Psoas muscle (tissue), 8 donors: ENCODE measurements around the gene USP20. TPM values are rescaled to one million over a fixed set of nuclear protein-coding genes. Genes with fewer than 3 reads are reported as not detected.

Source experiments
- ATAC-seq, 4 donors: fragments of 200-7000 bp; cut with Tn5 transposase; one replicate each; pipeline ENCODE4 v1.9.1; 2020; ENCODE audit warnings: moderate library complexity in 3 of 4, mild to moderate bottlenecking in 2 of 4
- DNase-seq, 2 donors: peaks; one replicate each; pipeline ENCODE4 v3.0.0-alpha.2; 2020
- H3K27ac ChIP-seq: fragments of 200-600 bp; one replicate; pipeline ENCODE4 v1.8.0; 2022
- H3K27me3 ChIP-seq, 3 donors: fragments of 200-600 bp in 1 of 3; one replicate each; pipeline versions ENCODE4 v1.6.1 to v1.8.0; 2013 to 2022; ENCODE audit warnings: low read length in 2 of 3, mild to moderate bottlenecking in 2 of 3, moderate library complexity in 1 of 3; ENCODE audit not compliant: insufficient read depth in 3 of 3
- H3K36me3 ChIP-seq, 2 donors: fragments of 200-600 bp in 1 of 2; one replicate each; pipeline versions ENCODE4 v1.6.1 to v1.8.0; 2013 to 2022; ENCODE audit warnings: low read depth in 1 of 2, mild to moderate bottlenecking in 1 of 2, moderate library complexity in 1 of 2; ENCODE audit not compliant: insufficient read depth in 1 of 2
- H3K4me1 ChIP-seq: fragments of 200-600 bp; one replicate; pipeline ENCODE4 v1.8.0; 2022
- H3K4me3 ChIP-seq: fragments of 200-600 bp; one replicate; pipeline ENCODE4 v1.8.0; 2022; ENCODE audit warnings: mild to moderate bottlenecking
- H3K9me3 ChIP-seq: fragments of 200-600 bp; one replicate; pipeline ENCODE4 v1.8.0; 2022
- WGBS, 3 donors: extraction: QIAGEN DNeasy Blood & Tissue Kit; methylation state at CpG; one replicate each; pipeline versions ENCODE4 v1.1.6 to v1.1.7; 2013; 5-methylcytosine and 5-hydroxymethylcytosine counted together
- intact Hi-C, 2 donors: fragments of 100-400 bp; cut with DNase I; formaldehyde crosslinking; loops; one replicate each; pipeline versions ENCODE4 v1.11.0 to v1.14.2; 2022
- polyA plus RNA-seq, 3 donors: library from polyadenylated mRNA; stranded (reverse); fragments of 200-250 nt; gene quantifications; one replicate each; pipeline ENCODE4 v1.2.3, GENCODE V29; 2013
- total RNA-seq, 4 donors: library from RNA; stranded (reverse); fragmentation: NEBNext Ultra II Directional in 2 of 4; extraction: Animal tissue kit (Norgen Biotek cat#: 25700) in 2 of 4; gene quantifications; one replicate each; pipeline versions ENCODE4 v1.2.1 to v1.2.4, GENCODE V29; 2021 to 2023
- TF ChIP-seq, protein P1 (sequence below): fragments of 200-600 bp; IDR thresholded peaks from one replicate; pipeline ENCODE4 v1.8.0; 2022; ENCODE audit warnings: antibody characterized with exemption
- donor health status: healthy with polysubstance abuse.
- donor health status: DM: no; HTN: no; CAD: no; lungs with moderate emphysema.
- donor health status: Bipolar disorder and iron deficiency.
- donor health status: healthy.
- donor health status: DM: yes; HTN: yes; CAD: no.
- donor health status: DM: no; HTN: no; CAD: no.
- donor health status: DM: no; HTN: no; CAD: no.
- donor health status: DM: yes; HTN: yes; CAD: no.

The USP20 gene
- total and polyA plus RNA-seq, 7 donors = 9.5 to 18.4 (median 15.2) TPM

DNA sequence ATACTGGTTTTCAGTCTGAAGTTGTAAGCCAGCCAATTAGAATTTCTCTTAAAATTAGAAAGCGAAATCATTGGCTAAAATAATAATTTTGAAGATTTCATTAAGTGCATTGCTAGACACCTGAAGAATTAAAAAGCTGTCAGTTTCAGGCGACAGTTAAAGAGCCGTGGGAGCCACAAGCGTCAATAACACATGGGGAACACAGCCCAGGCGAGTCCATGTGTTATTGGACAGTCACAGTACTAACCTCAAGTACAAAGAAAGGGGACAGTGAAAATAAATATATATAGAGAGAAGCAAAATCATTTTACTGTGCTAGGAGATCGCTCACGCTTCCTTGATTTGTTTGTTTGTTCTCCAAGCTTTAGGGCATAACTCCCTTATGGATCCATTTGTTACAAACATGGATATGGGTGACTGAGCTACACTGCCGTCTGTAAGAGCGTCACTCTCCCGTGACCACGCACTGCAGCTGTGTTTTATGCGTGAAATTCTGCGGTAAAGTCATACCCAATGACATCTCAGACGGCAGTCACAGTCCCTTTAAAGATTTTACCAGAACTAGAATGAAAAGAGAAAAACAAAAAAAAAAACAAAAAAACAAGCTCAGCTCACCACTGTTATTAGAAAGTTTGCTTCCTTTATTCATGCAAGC lies 83.2 kb downstream of the USP20 start:
- TF ChIP-seq, protein P1, sequence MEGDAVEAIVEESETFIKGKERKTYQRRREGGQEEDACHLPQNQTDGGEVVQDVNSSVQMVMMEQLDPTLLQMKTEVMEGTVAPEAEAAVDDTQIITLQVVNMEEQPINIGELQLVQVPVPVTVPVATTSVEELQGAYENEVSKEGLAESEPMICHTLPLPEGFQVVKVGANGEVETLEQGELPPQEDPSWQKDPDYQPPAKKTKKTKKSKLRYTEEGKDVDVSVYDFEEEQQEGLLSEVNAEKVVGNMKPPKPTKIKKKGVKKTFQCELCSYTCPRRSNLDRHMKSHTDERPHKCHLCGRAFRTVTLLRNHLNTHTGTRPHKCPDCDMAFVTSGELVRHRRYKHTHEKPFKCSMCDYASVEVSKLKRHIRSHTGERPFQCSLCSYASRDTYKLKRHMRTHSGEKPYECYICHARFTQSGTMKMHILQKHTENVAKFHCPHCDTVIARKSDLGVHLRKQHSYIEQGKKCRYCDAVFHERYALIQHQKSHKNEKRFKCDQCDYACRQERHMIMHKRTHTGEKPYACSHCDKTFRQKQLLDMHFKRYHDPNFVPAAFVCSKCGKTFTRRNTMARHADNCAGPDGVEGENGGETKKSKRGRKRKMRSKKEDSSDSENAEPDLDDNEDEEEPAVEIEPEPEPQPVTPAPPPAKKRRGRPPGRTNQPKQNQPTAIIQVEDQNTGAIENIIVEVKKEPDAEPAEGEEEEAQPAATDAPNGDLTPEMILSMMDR = no peak
- no peak overlapping the region for H3K27ac ChIP-seq

DNA sequence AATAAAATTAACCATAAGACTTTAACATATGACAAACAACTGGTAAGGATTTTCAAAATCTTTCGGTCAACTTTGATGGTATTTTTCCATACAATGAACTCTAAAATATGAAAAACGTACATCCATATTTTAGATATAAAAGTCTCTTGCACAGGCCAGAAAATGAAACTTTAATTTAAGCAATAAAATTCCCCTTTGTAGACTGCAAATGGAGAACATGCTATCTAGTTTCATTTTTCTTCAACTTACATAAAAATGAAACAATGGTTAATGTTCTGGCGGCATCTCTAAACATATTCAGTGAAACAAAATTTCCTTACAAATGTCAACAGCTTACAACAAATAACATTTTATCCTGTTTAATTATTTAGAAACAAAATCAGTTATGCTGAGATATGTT lies 84.0 kb downstream of the USP20 start:
- DNase-seq (no peak), ATAC-seq (no peak)
- Histone ChIP-seq H3K4me3 (no peak overlapping the region), H3K9me3 (no peaks in the 10 kb centered on the region), H3K27ac (no peak overlapping the region), H3K4me1 (no peaks in the 10 kb centered on the region), H3K36me3 (peaks cover 0 to 44% of the 10 kb centered on the region in 2 donors), H3K27me3 (no peaks in the 10 kb centered on the region)
- WGBS, 3 donors = 55 to 65% (median 61%) methylated on average over 3 of the region's 3 CpGs
- TF ChIP-seq, protein P1 = no peak
- intact Hi-C loops = no loop called here

More for the DNA sequence above, 83.2 kb downstream of the USP20 start:
- H3K27me3 ChIP-seq = no peaks in the 10 kb centered on the region
- no peak overlapping the region for H3K4me3 ChIP-seq
- H3K36me3 ChIP-seq = peaks cover 0 to 37% of the 10 kb centered on the region in 2 donors
- ATAC-seq = no peak
- H3K4me1 ChIP-seq = no peaks in the 10 kb centered on the region
- 68 to 82% (median 72%) methylated on average over 14 of the region's 14 CpGs for WGBS, 3 donors
- intact Hi-C loops = no loop called here
- no peak for DNase-seq
- no peaks in the 10 kb centered on the region for H3K9me3 ChIP-seq

DNA sequence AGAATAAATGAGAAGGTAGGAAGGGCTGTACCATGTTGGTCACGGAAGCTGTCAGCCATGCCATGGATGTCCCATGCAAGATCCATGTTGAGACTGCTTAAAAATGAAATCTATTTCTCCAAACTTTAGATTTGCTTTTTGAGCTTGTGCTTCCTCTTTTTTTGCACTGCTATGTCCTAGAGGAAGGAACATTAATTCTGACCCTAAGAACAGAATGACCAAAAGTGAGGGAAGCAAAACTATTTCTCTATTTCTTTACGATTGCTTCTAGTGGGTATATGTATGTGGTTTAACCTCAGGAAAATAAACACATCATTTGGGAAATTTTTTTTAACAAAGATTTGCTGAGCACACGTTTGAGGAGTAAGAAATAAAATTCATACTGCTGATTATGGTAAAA lies 84.6 kb downstream of the USP20 start:
- Histone ChIP-seq H3K4me1 (no peaks in the 10 kb centered on the region), H3K36me3 (peaks cover 0 to 50% of the 10 kb centered on the region in 2 donors), H3K4me3 (no peak overlapping the region), H3K27me3 (no peaks in the 10 kb centered on the region), H3K27ac (no peak overlapping the region), H3K9me3 (no peaks in the 10 kb centered on the region)
- 82 to 89% (median 88%) methylated on average over 3 of the region's 3 CpGs for WGBS, 3 donors
- intact Hi-C loops = no loop called here
- DNase-seq (no peak), ATAC-seq (no peak)
- TF ChIP-seq, protein P1 = no peak

DNA sequence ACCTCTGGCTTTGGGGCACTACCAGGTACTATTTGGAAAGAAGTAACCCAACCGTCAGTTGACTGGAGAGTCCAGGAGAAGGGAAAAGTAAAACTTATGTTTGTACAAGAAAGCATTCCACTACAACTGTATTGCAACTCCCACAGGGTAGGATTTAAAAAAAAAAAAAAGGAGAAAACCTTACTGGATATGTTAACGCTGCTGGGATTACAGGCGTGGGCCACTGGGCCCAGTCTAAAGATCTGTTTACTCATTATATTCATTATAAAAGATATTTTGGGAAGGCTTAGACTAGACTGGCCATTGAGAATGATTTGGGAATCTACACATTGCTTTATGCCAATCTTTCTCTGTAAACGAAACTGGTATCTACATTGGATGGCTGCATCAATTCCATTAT lies 86.6 kb downstream of the USP20 start:
- no peaks in the 10 kb centered on the region for H3K4me1 ChIP-seq
- intact Hi-C loops = no loop called here
- no peak overlapping the region for H3K4me3 ChIP-seq
- H3K27me3 ChIP-seq = no peaks in the 10 kb centered on the region
- TF ChIP-seq, protein P1 = no peak
- 93 to 97% (median 95%) methylated on average over 4 of the region's 4 CpGs for WGBS, 3 donors
- H3K27ac ChIP-seq = no peak overlapping the region
- no peak for DNase-seq
- H3K36me3 ChIP-seq = peaks cover 0 to 69% of the 10 kb centered on the region in 2 donors
- no peak for ATAC-seq
- no peaks in the 10 kb centered on the region for H3K9me3 ChIP-seq

DNA sequence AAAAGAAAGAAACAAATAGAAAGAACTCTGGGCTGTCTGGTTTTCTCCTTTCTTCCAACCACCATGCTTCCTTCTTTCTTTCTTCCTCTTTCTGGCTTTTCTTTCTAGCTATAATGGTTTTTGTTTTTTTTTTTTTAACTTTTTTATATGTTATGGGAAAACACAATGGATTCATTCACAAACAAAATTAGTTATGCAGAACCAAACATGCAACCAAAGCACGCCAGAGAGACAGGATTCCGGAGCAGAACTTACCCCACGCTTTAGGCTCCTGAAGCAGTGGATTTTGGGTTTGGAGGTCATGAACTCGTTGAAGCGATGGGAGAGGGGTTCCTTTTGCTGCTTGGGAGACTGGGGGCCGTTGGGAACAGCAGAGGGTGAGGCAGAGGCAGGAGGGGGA lies 88.3 kb downstream of the USP20 start:
- DNase-seq = no peak
- TF ChIP-seq, protein P1 = no peak
- intact Hi-C loops = no loop called here
- Histone ChIP-seq H3K36me3 (peaks cover 2 to 81% of the 10 kb centered on the region in 2 donors), H3K27ac (no peak overlapping the region), H3K9me3 (no peaks in the 10 kb centered on the region), H3K27me3 (no peaks in the 10 kb centered on the region), H3K4me3 (no peak overlapping the region), H3K4me1 (no peaks in the 10 kb centered on the region)
- 74 to 80% (median 79%) methylated on average over 6 of the region's 6 CpGs for WGBS, 3 donors
- no peak for ATAC-seq
